ENCODE results near the gene SIK2. TPM values are rescaled to one million over a fixed set of nuclear protein-coding genes. Genes with fewer than 3 reads are reported as not detected.
A peak's percentile ranks its signal among the peaks of the same experiment; 100 is the strongest.

SIK2 gene
- polyA plus RNA-seq, 1 experiment = 23.4 TPM

DNA sequence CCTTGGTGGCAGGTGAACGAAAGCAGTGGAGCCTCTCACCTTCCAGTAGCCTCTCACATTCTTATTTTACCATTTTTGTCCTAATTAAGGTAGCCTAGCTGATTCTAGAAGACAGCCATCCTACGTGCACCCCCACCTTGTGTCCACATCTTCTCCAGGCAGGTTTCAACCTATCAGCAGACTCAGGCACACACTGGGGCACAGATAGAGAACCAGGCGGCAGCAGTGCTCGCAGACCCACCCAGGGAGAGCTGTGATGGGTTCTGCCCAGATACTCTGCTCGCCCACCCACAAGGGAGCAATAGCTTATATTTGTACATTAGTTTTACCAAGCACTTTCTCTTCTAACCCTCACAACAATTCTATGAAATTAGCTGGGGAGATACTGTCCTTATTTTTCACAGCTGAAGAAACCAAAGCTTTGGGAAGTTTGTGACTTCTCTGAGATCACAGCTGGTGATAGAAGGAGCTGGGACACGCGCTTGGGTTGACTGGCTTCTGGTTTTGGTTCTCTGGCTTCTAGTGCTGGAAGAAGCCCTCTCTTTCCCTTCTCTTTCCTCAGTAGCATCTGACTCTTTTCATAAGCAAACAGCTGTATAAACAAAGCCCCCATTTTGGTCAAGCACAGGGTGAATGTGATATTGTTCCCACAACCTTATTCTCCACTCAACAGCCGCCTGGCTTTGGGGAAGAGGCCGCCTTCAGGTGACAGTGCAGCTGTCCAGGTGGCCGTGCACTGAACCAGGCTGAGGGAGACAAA, 127.0 kb downstream of the SIK2 start:
- CTCF ChIA-PET = interaction anchor here (0.5 to 3.1 kb wide), 3 partner anchors 112 to 125 kb away, joined by 3 to 11 read pairs (median 4); no protein-coding TSS in a partner anchor
- DNase-seq (ENCODE audit: low read depth, low spot score) = no peak
- peak overlapping the region; percentile 47 for H3K27ac ChIP-seq (ENCODE audit: low read depth, low read length)
- H3K4me3 ChIP-seq (ENCODE audit: low read depth, low read length) = no peak overlapping the region
- no peaks in the 10 kb centered on the region for H3K9me3 ChIP-seq (ENCODE audit: control insufficient read depth, insufficient read depth, low read length)
- no peaks in the 10 kb centered on the region for H3K27me3 ChIP-seq (ENCODE audit: control insufficient read depth, insufficient read depth, low read length)
- POLR2A ChIA-PET = interaction anchor here (0.7 kb wide), 2 partner anchors 51 to 168 kb away, joined by 3 to 4 read pairs; no protein-coding TSS in a partner anchor
- TF ChIP-seq, protein P1, sequence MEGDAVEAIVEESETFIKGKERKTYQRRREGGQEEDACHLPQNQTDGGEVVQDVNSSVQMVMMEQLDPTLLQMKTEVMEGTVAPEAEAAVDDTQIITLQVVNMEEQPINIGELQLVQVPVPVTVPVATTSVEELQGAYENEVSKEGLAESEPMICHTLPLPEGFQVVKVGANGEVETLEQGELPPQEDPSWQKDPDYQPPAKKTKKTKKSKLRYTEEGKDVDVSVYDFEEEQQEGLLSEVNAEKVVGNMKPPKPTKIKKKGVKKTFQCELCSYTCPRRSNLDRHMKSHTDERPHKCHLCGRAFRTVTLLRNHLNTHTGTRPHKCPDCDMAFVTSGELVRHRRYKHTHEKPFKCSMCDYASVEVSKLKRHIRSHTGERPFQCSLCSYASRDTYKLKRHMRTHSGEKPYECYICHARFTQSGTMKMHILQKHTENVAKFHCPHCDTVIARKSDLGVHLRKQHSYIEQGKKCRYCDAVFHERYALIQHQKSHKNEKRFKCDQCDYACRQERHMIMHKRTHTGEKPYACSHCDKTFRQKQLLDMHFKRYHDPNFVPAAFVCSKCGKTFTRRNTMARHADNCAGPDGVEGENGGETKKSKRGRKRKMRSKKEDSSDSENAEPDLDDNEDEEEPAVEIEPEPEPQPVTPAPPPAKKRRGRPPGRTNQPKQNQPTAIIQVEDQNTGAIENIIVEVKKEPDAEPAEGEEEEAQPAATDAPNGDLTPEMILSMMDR (IDR thresholded peaks at IDR 0.05; ENCODE audit: low read depth, low read length) = no peak

DNA sequence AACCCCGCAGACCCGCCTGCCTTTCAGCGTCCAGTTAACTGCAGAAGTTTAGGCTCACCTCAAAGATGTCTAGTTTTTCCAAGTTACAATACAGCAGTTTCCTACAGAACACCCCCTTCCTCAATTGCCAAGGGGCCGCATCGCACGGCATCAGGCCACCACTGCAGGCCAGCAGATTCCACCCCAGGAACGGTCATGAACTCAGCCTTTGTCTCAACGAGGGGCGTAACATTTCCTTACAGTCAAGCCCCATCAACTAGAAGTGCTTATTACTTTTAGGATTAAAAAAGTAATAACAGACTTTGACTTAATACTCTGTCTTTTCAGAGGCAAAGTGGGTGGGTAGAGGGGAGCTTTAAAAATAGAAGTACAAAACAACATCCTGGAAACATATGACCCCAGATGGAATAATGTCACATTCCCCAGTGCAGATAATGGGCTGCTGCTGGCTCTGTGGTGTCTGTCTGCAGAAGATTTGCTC, 127.6 kb downstream of the SIK2 start:
- DNase-seq (ENCODE audit: low read depth, low spot score) = no peak
- POLR2A ChIA-PET = no interaction called here
- TF ChIP-seq, protein P1 (IDR thresholded peaks at IDR 0.05; ENCODE audit: low read depth, low read length) = no peak
- Histone ChIP-seq H3K9me3 (ENCODE audit: control insufficient read depth, insufficient read depth, low read length) (no peaks in the 10 kb centered on the region), H3K27me3 (ENCODE audit: control insufficient read depth, insufficient read depth, low read length) (no peaks in the 10 kb centered on the region), H3K4me3 (ENCODE audit: low read depth, low read length) (no peak overlapping the region), H3K27ac (ENCODE audit: low read depth, low read length) (peak overlapping the region; percentile 47)
- CTCF ChIA-PET = interaction anchor here (3.1 kb wide), 1 partner anchor 111 kb away, joined by 11 read pairs; no protein-coding TSS in a partner anchor

DNA sequence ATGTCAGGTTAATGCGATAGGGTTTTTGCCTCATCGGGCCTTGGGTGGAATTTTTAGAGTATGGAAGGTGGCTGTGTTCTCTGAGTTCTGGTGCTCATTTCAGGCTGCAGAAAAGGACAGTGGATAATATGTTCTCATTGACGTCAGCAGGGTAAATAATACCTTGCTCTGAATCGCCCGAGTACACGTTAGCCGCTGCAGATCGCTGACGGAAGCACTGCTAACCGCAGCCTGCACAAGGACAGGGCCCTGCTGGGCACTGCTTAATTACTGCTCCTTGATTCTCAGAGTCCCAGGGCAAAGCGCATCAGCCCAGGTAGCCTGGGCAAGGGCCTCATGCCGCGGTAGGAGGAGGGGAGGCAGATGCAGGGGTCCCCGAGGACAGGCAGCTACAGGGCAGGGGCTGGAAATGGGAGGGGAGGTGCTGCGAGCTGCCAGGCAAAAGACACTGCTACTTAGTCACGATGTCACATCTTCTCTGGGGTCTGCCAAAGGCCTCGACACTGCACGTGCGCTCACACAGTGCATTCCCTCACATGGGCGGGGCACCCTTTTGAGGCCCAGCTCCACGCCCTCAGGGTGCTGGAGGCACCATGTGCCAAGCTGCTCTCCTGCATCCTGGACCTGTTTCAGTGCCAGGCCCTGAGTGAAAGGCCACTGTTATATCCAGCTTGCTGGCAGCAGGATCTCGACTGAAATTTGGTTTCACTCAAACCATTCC, 128.8 kb downstream of the SIK2 start:
- H3K9me3 ChIP-seq (ENCODE audit: control insufficient read depth, insufficient read depth, low read length) = no peaks in the 10 kb centered on the region
- H3K27me3 ChIP-seq (ENCODE audit: control insufficient read depth, insufficient read depth, low read length) = no peaks in the 10 kb centered on the region
- TF ChIP-seq, protein P1 (IDR thresholded peaks at IDR 0.05; ENCODE audit: low read depth, low read length) = no peak
- ChIA-PET POLR2A (no interaction called here), CTCF (interaction anchor here (3.1 kb wide), 1 partner anchor 110 kb away, joined by 11 read pairs; no protein-coding TSS in a partner anchor)
- no peak overlapping the region for H3K4me3 ChIP-seq (ENCODE audit: low read depth, low read length)
- DNase-seq (ENCODE audit: low read depth, low spot score) = no peak
- H3K27ac ChIP-seq (ENCODE audit: low read depth, low read length) = no peak overlapping the region

DNA sequence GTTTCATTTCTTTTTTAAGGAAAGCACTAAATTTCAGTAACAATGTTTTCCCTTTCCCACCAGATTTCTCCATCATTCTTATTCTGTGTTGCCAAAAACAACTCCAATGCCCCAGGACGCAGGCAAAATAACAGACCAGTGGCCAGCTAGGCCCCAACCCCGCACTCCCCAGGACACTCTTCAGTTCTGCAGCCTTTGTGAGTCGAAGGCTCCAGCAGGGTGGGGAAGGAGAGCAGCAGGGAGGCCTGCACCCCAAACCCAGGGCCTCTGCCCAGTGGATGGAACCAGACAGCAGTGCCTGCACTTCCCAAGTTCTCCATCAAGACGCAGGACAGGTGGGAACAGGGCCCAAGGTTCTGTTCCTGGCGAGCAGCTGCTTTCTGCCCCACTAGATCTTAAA, 129.6 kb downstream of the SIK2 start:
- no peaks in the 10 kb centered on the region for H3K27me3 ChIP-seq (ENCODE audit: control insufficient read depth, insufficient read depth, low read length)
- ChIA-PET POLR2A (interaction anchor here (1.9 kb wide), 1 partner anchor 37 kb away, joined by 5 read pairs; no protein-coding TSS in a partner anchor), CTCF (interaction anchor here (2.3 to 3.1 kb wide), 2 partner anchors 109 to 127 kb away, joined by 8 to 11 read pairs; no protein-coding TSS in a partner anchor)
- no peak for DNase-seq (ENCODE audit: low read depth, low spot score)
- H3K27ac ChIP-seq (ENCODE audit: low read depth, low read length) = no peak overlapping the region
- TF ChIP-seq, protein P1 (IDR thresholded peaks at IDR 0.05; ENCODE audit: low read depth, low read length) = no peak
- H3K9me3 ChIP-seq (ENCODE audit: control insufficient read depth, insufficient read depth, low read length) = no peaks in the 10 kb centered on the region
- no peak overlapping the region for H3K4me3 ChIP-seq (ENCODE audit: low read depth, low read length)
